ENCODE measurements around the gene AFF3. TPM values are rescaled to one million over a fixed set of nuclear protein-coding genes. Genes with fewer than 3 reads are reported as not detected.

AFF3 gene
- total and polyA plus RNA-seq, 10 of the 15 experiments (the other 5 are each of a cell fraction or from before 2014, with no cell fraction given): 0.26 to 5.5 (median 3.0) TPM

DNA sequence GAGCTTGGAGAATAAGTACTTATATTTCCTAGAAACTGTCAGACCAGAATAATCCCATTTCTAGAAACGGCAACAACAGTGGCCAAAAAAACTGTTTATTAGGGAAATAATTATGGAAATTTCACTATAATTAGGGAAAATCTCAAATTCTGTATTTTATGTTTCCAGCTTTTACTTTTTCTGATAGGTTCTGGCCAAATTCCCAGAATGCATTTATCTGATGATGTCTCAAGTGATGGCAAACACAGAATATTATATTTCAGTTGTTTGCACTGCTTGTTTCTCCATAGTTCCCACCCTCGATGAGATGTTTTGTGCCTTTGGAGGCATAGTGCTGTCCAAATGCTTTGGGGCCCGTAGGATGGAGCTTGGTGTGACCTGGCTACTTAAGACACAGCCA, 66.9 kb downstream of the AFF3 start (continued):
- TF ChIP-seq ATF3 (IDR thresholded peaks at IDR 0.05; ENCODE audit: borderline replicate concordance, extremely low read depth, low read depth, low read length) (no peak), PML (IDR thresholded peaks at IDR 0.05; ENCODE audit: low read length) (no peak), KLF5 (IDR thresholded peaks at IDR 0.05; ENCODE audit: partially characterized antibody) (no peak), MYC (IDR thresholded peaks at IDR 0.05; ENCODE audit: insufficient read depth, insufficient read length, insufficient replicate concordance, low read length, severe bottlenecking) (no peak), EZH2 (IDR thresholded peaks at IDR 0.05; ENCODE audit: borderline replicate concordance, control insufficient read depth, low read depth, low read length) (no peak)

DNA sequence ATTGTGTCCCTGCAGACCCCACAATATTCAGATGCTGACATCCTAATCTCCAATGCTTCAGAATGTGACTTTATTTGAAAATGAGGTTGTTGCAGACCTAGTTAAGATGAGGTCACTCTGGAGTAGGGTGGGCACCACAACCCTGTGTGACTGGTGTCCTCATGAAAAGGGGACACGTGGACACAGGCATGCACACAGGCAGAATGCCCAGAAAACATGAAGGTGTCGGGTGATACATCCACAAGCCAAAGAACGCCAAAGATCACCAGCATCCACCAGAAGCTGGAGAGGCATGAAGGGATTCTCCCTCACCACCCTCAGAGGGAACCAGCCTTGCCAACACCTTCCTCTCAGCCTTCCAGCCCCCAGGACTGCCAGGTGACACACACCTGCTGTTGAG, 69.3 kb downstream of the AFF3 start:
- H3K4me1 ChIP-seq (ENCODE audit: control insufficient read depth, insufficient read depth, low read length): no peaks in the 10 kb centered on the region

More for the DNA sequence above, 69.3 kb downstream of the AFF3 start:
- H3K36me3 ChIP-seq (ENCODE audit: control insufficient read depth in 2 of 2, insufficient read depth in 2 of 2, low read length in 1 of 2): no peaks in the 10 kb centered on the region
- H4K20me1 ChIP-seq (ENCODE audit: control insufficient read depth, insufficient read depth): no peaks in the 10 kb centered on the region
- 21% methylated on average over 3 of the region's 3 CpGs for WGBS (ENCODE audit: insufficient coverage, insufficient replicate concordance, low lambda C conversion rate, missing lambda C conversion rate)
- no TSS peak for BruUV-seq (replicated peaks)
- DNase-seq (ENCODE audit: low read depth, low spot score) (no peak), FAIRE-seq (no peak), ATAC-seq (no peak)
- ChIA-PET SMC1A (ENCODE audit: uncharacterized antibody, unreplicated experiment) (no interaction called here), POLR2A (no interaction called here), RAD21 (ENCODE audit: unreplicated experiment) (no interaction called here), CTCF (no interaction called here)
- no peak overlapping the region for H3K4me3 ChIP-seq
- no peak overlapping the region for H3K9ac ChIP-seq (ENCODE audit: control insufficient read depth, insufficient read depth, low read length)
- TF ChIP-seq IRF3 (IDR thresholded peaks at IDR 0.05) (no peak), NFXL1 (IDR thresholded peaks at IDR 0.05; ENCODE audit: borderline replicate concordance) (no peak), ZNF207 (IDR thresholded peaks at IDR 0.05; ENCODE audit: borderline replicate concordance) (no peak), NFYA (IDR thresholded peaks at IDR 0.05; ENCODE audit: borderline replicate concordance, low read depth, low read length) (no peak), CBX5 (IDR thresholded peaks at IDR 0.05; ENCODE audit: low read depth) (no peak), EP300 (IDR thresholded peaks at IDR 0.05; ENCODE audit: borderline replicate concordance in 1 of 2, control insufficient read depth in 1 of 2, low read depth in 2 of 2, low read length in 2 of 2) (no peak), MYC (IDR thresholded peaks at IDR 0.05; ENCODE audit: insufficient read depth, insufficient read length, insufficient replicate concordance, low read length, severe bottlenecking) (no peak), MTA2 (IDR thresholded peaks at IDR 0.05; ENCODE audit: low read depth) (no peak), BACH1 (IDR thresholded peaks at IDR 0.05; ENCODE audit: borderline replicate concordance) (no peak), ZBED1 (IDR thresholded peaks at IDR 0.05; ENCODE audit: borderline replicate concordance) (no peak), CHD2 (IDR thresholded peaks at IDR 0.05; ENCODE audit: borderline replicate concordance, low read depth, low read length) (no peak)
- TF ChIP-seq, protein P1, sequence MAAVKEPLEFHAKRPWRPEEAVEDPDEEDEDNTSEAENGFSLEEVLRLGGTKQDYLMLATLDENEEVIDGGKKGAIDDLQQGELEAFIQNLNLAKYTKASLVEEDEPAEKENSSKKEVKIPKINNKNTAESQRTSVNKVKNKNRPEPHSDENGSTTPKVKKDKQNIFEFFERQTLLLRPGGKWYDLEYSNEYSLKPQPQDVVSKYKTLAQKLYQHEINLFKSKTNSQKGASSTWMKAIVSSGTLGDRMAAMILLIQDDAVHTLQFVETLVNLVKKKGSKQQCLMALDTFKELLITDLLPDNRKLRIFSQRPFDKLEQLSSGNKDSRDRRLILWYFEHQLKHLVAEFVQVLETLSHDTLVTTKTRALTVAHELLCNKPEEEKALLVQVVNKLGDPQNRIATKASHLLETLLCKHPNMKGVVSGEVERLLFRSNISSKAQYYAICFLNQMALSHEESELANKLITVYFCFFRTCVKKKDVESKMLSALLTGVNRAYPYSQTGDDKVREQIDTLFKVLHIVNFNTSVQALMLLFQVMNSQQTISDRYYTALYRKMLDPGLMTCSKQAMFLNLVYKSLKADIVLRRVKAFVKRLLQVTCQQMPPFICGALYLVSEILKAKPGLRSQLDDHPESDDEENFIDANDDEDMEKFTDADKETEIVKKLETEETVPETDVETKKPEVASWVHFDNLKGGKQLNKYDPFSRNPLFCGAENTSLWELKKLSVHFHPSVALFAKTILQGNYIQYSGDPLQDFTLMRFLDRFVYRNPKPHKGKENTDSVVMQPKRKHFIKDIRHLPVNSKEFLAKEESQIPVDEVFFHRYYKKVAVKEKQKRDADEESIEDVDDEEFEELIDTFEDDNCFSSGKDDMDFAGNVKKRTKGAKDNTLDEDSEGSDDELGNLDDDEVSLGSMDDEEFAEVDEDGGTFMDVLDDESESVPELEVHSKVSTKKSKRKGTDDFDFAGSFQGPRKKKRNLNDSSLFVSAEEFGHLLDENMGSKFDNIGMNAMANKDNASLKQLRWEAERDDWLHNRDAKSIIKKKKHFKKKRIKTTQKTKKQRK (IDR thresholded peaks at IDR 0.05; ENCODE audit: low read depth, low read length): no peak
- intact Hi-C loops (cut with micrococcal nuclease; ENCODE audit: unreplicated experiment): no loop called here
- in situ Hi-C loops (cut with MboI): no loop called here
- no peak overlapping the region for H2AFZ ChIP-seq (ENCODE audit: control insufficient read depth, low read depth, low read length)
- H3K9me3 ChIP-seq (replicated peaks; ENCODE audit: control insufficient read depth, insufficient read depth, low read length): no peaks in the 10 kb centered on the region
- no peaks in the 10 kb centered on the region for H3K79me2 ChIP-seq (ENCODE audit: control insufficient read depth, insufficient read depth, low read length)
- H3K27me3 ChIP-seq (replicated peaks in 1 of 2; ENCODE audit: control insufficient read depth in 2 of 2, insufficient read depth in 2 of 2, low read length in 1 of 2): no peaks in the 10 kb centered on the region; a peak in 1 of 4 replicates
- no peak overlapping the region for H3K4me2 ChIP-seq (ENCODE audit: control insufficient read depth, insufficient read depth)
- H3K27ac ChIP-seq (ENCODE audit: control insufficient read depth, insufficient read depth): no peak overlapping the region

Measured in GM12878 (cell line).